Caki2 (cell line): ENCODE data around the gene PEX14. TPM values are rescaled to one million over a fixed set of nuclear protein-coding genes. Genes with fewer than 3 reads are reported as not detected.
"Not testable (repeated sequence)": the region's sequence is repeated elsewhere in the genome, so short reads cannot be mapped to it uniquely, and the experiment has no call there.

Experiments
- DNase-seq: peaks from one replicate; pipeline ENCODE4 v3.0.0-alpha.2; 2015; ENCODE audit warnings: low read depth
- in situ Hi-C: cut with HindIII; loops from 2 replicates; pipeline ENCODE4 v1.10.0; 2016; ENCODE audit warnings: low sequenced_read_pairs, low pct_unique_long_range_greater_than_20kb, mixed read lengths
- total RNA-seq: library from RNA; depleted of rRNA; stranded (reverse); fragments of >200 nt; shearing (Covaris generic); gene quantifications from 2 replicates; pipeline ENCODE4 v1.2.3, GENCODE V29; 2014; ENCODE audit warnings: low replicate concordance; rRNA removed

PEX14 gene, protein sequence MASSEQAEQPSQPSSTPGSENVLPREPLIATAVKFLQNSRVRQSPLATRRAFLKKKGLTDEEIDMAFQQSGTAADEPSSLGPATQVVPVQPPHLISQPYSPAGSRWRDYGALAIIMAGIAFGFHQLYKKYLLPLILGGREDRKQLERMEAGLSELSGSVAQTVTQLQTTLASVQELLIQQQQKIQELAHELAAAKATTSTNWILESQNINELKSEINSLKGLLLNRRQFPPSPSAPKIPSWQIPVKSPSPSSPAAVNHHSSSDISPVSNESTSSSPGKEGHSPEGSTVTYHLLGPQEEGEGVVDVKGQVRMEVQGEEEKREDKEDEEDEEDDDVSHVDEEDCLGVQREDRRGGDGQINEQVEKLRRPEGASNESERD
- 13.8 and 24.9 TPM in 2 replicates for total RNA-seq

DNA sequence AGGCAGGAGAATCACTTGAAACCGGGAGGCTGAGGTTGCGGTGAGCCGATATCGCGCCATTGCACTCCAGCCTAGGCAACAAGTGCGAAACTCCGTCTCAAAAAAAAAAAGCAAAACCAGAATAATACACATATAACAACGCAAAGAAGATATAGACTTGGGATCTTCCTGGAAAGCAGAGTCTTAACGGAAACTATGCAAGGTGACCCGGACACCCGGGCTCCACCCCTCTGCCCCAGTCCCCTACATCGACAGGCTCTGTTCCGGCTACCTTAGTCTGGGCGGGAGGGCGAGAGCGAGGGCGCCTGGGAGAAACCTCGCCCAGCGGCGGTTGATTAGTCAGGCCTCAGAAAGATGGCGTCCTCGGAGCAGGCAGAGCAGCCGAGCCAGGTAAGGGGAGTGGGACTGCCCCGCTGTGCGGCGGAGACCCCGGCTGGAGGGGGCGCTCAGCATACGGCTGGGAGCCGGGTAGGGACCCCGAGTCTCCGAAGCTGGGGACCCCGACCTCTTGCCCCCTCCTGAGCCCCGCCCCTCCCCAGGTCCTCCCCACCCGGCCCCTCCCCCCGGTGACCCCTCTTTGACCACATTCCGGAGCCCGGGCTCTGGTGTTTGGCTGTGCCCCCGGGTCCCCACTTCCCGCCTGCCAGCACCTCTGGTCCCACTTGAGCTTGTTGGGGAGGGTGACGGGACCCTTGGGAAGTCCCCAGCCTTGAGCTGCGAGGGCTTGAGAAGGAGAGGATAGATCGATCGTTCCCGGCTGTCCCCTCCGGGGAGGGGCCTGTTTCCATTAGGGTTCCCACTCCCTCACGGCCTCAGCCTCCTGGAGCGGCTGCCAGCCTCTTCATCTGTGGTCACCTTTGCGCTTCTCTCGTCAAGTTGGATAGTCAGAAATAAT lies at the start of gene PEX14:
Gene PEX14 (plus strand): TSS at position 338 of the 895 bp plus-strand sequence. CDS start 17 bp downstream, at position 355.
- in situ Hi-C loops = no loop called here
- DNase-seq = peak; percentile 83

DNA sequence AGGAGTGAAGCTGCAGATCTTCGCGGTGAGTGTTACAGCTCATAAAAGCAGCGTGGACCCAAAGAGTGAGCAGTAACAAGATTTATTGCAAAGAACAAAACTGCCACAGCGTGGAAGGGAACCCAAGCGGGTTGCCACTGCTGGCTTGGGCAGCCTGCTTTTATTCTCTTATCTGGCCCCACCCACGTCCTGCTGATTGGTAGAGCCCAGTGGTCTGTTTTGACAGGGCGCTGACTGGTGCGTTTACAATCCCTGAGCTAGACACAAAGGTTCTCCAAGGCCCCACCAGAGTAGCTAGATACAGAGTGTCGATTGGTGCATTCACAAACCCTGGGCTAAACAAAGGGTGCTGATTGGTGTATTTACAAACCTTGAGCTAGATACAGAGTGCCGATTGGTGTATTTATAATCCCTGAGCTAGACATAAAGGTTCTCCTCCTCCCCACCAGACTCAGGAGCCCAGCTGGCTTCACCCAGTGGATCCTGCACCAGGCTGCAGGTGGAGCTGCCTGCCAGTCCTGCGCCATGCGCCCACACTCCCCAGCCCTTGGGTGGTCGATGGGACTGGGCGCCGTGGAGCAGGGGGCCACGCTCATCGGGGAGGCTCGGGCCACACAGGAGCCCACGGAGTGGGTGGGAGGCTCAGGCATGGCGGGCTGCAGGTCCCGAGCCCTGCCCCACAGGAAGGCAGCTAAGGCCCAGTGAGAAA lies 48.8 kb upstream of the PEX14 start:
- in situ Hi-C loops, DNase-seq: not testable (repeated sequence)

DNA sequence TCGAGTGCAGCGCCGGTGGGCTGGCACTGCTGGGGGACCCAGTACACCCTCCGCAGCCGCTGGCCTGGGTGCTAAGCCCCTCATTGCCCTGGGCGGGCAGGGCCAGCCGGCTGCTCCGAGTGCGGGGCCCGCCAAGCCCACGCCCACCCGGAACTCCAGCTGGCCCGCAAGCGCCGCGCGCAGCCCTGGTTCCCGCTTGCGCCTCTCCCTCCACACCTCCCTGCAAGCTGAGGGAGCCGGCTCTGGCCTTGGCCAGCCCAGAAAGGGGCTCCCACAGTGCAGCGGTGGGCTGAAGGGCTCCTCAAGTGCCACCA lies 48.3 kb upstream of the PEX14 start:
- DNase-seq, in situ Hi-C loops: not testable (repeated sequence)

DNA sequence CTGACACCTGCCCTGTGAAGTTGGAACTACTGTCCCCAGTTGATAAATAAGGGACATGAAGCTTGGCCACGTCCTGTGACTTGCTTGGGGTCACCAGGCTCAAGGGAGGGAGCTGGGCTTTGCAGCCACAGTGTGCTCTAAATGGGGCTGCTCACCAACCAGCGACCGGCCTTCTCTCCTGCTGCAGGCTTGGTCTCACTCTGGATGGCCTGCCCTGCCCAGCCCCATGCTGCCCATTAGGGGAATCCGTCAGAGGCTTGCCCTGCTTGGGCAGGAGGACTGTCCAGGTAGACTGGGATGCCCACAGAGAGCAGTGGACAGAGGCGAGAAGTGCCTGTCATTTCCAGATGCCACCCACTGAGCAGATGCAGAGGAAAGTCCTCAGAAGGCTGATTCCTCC lies 45.8 kb upstream of the PEX14 start:
- no peak for DNase-seq
- in situ Hi-C loops = no loop called here

DNA sequence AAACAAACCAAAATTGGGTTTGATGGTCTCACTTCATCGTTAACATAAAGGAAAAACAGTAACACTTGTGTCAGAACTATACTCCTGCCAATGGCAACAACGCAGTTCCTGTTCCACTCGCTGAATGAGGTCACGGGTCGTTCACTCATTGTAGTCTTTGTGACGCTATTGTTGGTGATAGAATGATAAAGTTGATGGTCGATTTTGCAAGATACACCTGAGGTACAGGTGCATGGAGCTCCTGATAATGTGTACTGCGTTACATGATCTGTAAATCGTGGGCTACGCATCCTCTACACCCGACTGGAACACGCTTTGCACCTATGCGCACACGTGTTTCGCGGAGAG lies 44.9 kb upstream of the PEX14 start:
- no peak for DNase-seq
- in situ Hi-C loops = no loop called here

DNA sequence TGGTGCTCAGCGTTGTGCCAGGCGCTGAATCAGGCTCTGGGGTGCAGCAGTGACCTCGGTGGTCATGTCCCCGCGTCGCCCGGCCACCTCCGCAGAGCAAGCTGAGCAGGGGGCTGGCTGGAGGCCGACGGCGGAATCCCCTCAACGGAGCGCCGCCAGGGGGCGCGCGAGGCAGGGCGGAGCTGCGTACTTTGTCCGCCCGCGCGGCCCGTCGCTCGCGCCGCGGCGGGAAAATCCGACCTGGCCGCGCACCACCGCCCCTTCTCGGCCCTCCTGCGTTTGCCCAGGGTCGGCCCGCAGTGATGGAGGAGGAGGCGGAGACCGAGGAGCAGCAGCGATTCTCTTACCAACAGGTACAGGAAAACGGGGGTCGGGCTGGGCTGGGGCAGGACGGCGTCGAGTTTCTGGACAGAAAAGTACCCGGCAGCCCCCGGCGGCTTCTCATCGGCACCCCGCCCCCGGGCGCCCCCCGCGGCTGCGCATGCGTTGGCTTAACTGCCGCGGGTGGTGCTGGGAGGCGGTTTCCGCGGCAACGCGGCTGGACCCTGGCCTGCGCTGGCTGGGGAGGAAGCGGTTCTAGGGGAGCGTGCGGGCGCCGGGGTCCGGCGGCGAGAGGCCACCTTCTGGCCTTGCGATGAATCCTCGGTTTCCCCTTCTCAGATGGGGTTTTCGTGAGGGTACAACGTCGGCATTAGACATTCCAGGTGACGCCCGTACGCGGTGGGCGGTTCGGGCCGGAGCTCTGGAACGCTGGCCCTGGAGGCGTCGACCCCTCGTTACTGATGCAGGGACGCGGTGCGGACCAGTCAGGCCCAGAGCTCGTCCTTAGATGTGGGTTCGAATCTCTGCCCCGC lies 44.3 kb upstream of the PEX14 start, which contains the start of gene CENPS:
Gene CENPS (plus strand): TSS at position 218 of the 854 bp plus-strand sequence. CDS start 85 bp downstream, at position 303.
- peak; percentile 88 for DNase-seq
- in situ Hi-C loops = no loop called here

DNA sequence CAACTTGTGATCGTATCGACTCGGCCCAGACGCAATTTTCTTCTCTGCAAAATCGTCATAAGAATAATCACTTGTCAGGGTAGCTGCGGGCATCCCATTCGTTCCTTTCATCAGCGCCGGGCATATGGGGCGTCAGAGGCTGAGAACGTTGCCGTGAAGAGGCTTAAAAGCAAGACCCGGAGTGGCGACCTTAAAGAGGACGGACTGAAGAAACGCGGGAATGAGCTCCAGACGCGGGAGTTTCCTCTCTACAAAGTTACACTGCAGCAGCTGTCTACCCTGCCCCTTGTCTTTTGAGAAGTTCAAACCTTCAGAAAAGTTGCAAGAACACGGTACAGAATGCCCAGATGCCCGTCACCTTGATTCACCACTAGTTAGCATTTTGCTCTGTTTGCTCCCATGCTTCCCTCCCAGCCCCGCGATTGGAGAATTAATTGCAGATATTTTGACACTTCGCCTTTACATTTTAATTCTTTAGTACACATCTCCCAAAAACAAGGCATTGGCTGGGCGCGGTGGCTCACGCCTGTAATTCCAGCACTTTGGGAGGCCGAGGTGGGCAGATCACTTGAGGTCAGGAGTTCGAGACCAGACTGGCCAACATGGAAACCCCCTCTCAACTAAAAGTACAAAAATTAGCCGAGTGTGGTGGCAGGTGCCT lies 43.5 kb upstream of the PEX14 start:
- no peak for DNase-seq
- in situ Hi-C loops = no loop called here

DNA sequence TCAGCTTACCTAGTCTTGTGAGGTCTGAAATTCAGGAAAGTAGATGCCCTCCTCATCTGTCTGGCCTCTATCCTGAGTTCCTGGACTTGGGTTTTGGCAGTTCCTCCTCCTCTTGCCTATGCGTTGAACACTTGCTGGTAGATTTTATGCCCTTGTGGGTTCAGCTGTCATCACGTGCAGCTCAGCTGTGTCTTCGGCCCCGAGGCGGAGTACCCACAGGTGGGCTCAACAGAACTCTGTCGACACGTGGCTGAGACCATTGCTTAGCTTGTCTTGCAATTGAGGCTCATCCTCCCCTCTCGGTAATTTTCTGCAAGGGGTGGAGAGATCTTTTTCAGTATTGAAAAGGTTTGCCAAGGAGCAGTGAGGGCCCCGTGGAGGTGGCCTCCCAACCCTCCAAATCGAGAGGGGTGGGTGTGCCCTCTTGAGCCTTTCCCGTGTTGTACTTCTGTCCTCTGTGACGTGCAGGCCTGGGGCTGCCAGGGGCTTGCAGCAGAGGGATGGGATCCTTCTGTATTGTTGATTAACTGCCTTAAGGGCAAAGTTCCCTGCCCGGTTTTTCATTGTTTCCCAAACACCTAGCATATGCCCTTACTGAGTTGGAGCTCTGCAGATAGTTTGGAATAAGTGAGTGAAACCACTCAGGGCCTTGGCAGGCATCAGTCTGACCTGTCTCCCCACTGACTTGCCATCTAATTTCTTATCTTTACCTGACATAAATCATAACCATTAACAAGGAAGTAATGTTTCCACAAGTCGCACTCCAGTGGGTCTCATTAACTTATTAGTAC lies 41.6 kb upstream of the PEX14 start:
- in situ Hi-C loops = no loop called here
- DNase-seq = no peak

DNA sequence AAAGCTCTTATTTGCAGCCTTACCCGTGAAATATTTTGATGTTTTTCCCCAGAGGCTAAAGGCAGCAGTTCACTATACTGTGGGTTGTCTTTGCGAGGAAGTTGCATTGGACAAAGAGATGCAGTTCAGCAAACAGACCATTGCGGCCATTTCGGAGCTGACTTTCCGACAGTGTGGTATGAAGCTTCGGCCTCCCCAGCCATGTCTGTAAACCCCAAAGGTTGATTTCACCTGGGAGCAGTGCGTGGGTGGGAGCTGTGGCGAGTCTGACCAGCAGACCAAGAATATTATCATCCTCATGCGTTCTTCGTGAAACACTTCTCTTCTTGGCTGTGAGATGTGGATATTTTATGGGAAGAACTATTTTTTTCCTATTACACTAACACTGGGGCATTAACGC lies 41.0 kb upstream of the PEX14 start:
- no peak for DNase-seq
- in situ Hi-C loops = no loop called here

DNA sequence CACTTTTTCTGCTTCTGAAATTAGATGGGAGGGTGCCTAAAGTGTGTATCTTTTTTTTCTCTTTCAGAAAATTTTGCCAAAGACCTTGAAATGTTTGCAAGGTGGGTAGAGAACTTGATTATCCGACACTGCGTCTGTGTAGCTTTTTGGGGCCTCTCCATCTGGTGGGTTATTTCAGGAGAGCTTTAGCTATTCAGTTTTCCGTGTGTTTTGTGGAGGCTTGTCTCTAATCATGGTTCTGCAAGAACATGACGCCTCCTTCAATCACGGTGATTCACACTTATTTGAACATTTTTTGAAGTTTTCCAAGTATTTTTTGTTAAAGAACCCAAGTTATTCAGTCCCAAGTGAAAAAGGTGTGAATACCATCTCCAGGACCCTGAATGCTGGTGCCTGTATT lies 40.2 kb upstream of the PEX14 start:
- DNase-seq = no peak
- in situ Hi-C loops = no loop called here

DNA sequence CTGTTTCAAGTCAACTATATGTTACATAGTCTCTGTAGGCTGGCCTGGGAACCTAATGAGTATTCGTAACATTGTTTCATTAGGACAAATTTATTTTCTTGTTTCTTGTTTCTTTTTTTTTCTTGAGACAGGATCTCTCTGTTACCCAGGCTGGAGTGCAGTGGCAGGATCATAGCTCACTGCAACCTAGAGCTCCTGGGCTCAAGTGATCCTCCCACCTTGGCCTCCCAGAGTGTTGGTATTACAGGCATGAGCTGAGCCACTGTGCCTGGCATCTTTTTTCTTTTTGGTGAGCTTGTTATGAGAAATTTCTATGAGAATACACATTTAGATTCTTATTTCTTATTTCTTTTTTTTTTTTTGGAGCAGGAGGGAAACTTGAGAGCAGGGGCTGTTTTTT lies 37.7 kb upstream of the PEX14 start:
- DNase-seq = no peak
- in situ Hi-C loops = no loop called here

DNA sequence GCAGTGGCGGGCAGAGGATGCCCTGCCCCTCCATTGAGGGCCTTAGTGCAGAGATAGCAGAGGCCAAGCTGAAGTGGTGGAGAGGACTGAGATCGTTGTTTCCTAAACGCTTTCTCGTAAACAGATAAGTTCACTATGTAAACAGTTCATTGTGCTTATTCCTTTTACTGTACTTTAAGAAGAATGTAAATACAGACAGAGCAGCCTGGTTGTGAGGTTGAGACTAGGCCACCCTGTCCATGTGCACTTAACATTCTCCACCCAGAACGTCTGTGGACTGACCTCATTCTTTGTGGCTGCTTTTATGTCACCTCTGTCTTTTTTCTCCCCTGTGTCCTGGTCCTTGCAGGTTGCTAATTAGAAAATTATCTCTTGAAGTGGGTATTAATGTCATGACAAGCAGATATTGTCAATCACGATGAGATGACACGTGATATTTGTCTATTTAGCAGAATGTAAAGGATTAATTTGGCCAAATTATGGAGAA lies 36.0 kb upstream of the PEX14 start:
- no peak for DNase-seq
- in situ Hi-C loops = no loop called here

DNA sequence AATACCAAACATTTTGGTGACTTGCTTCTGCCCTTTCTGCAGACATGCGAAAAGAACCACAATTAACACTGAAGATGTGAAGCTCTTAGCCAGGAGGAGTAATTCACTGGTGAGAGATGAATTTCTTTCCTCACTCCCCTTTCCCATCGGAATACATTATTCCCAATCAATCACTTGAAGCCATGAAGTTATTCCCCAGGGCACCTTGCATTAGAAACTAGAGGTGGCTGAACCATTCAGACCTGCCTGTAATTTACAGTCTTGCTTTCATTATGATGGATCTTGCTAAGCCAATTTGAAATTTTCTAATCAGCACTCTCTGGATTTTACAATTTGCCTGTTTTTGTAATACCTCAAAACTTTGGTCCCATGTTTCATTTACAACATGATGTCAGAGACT lies 34.4 kb upstream of the PEX14 start:
- DNase-seq = no peak
- in situ Hi-C loops = no loop called here

DNA sequence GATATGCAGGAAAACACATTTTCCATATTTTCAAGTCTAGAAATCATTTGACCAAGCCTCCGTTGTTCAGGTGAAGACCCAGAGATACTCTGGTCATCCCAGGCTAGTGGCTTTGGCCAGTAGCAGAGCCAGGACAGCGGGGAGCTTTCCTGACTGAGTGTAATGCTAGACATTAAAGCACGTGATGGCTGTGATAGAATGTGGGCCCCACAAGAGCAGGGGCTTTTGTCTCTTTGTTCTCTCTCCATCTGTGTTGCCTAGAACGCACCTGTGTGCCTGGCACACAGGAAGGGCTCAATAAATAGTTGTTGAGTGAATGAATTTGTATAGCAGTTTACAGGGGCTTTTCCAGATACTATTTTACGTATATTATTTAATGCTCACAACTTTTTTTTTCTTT lies 34.0 kb upstream of the PEX14 start:
- in situ Hi-C loops = no loop called here

DNA sequence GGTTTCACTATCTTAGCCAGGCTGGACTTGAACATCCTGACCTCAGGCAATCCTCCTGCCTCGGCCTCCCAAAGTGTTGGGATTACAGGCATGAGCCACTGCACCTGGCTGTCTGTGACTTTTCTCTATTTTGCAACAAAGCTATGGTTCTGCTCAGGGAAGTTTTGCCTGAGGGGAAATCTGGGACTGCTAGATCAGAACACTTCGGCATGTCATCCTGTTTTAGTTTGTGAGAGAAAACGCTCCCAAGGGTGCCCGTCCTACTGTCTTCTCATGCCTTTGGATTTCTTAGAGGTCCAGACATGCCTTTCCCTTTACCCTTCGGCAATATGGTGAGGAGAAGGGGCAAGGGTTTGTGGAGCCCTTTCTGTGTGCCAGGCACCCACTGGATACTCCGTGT lies 30.5 kb upstream of the PEX14 start:
- in situ Hi-C loops = no loop called here
- DNase-seq = no peak

More for the DNA sequence above, 34.0 kb upstream of the PEX14 start:
- no peak for DNase-seq

DNA sequence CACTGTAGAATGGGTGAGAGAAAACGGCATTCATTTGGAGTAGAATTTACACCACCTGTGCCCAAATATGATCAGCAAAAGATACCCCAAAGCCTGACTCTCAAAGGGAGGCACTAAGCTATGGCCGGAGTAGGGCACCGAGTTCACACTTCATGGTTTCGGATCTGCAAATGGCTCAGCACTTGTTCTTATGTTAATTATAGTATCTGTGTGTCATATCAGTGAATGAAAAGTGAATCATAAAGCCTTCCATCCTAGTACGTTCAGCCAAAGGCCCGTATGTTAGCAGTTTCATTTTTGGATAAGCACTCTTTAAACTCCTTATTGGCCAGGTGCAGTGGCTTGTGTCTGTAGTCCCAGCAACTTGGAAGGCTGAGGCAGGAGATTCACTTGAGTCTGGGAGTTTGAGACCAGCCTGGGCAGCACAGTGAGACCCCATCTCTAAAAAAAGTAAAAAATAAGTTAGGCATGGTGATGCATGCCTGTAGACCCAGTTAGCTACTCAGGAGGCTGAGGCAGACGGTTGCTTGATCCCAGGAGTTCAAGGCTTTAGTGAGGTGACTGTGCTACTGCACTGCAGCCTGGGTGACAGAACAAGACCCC lies 29.9 kb upstream of the PEX14 start:
- DNase-seq = no peak
- in situ Hi-C loops = no loop called here
